Measurements from ENCODE around the gene NTRK1.

GRCh38 chr1:156875341-156875615 lies 14.6 kb downstream of the NTRK1 start:
- no peak for TF ChIP-seq POLR2A (IDR thresholded peaks at IDR 0.05)
- no peak for TF ChIP-seq CTCF (IDR thresholded peaks at IDR 0.05)

All from esophagus squamous epithelium (tissue), 4 donors.